Epithelial cell of proximal tubule (primary cell): ENCODE measurements around the gene CLEC10A. TPM values are rescaled to one million over a fixed set of nuclear protein-coding genes. Genes with fewer than 3 reads are reported as not detected.
"Not testable (repeated sequence)": the region's sequence is repeated elsewhere in the genome, so short reads cannot be mapped to it uniquely, and the experiment has no call there.

Experiments used
- DNase-seq: peaks from one replicate; pipeline ENCODE4 v3.0.0-alpha.2; 2011; ENCODE audit warnings: low read depth
- H3K4me3 ChIP-seq: 2 replicates; pipeline ENCODE4 v1.5.1; 2011; ENCODE audit warnings: low read depth, mild to moderate bottlenecking, low read length
- CTCF ChIP-seq: conservative IDR thresholded peaks from 2 replicates; pipeline ENCODE4 v1.5.1; 2012; ENCODE audit warnings: low read depth, mild to moderate bottlenecking, low read length
- total RNA-seq: library from RNA; depleted of rRNA; stranded (reverse); fragments of >200 nt; gene quantifications from 2 replicates; pipeline ENCODE4 v1.2.3, GENCODE V29; 2015

Gene CLEC10A
- total RNA-seq, 1 donor from 2014 or later = not detected

- H3K4me3 ChIP-seq = no peak overlapping the region
- no peak for DNase-seq
- no peak for TF ChIP-seq CTCF
Measured at GRCh38 chr17:7048968-7049367, 31.1 kb downstream of the CLEC10A start.

GRCh38 chr17:7047566-7047965 lies 32.5 kb downstream of the CLEC10A start:
- no peak for DNase-seq
- no peak overlapping the region for H3K4me3 ChIP-seq
- TF ChIP-seq CTCF = no peak

GRCh38 chr17:7046725-7047397 lies 33.2 kb downstream of the CLEC10A start:
- DNase-seq = not testable (repeated sequence)
- H3K4me3 ChIP-seq = peak overlapping the region; percentile 1

- no peak for DNase-seq
- no peak for TF ChIP-seq CTCF
- peak overlapping the region; percentile 1 for H3K4me3 ChIP-seq
Measured at GRCh38 chr17:7046127-7046724, 33.8 kb downstream of the CLEC10A start.

- no peak overlapping the region for H3K4me3 ChIP-seq
- TF ChIP-seq CTCF = peak; percentile 83
- DNase-seq = no peak
Measured at GRCh38 chr17:7045492-7046126, 34.4 kb downstream of the CLEC10A start.

GRCh38 chr17:7043497-7044198 lies 36.4 kb downstream of the CLEC10A start, which contains the start of gene SLC16A11:
Gene SLC16A11, minus strand, starts transcription at chr17:7044092. Its CDS starts 579 bp downstream, at chr17:7043513.
- peak within 1 kb of the TSS; percentile 41 for H3K4me3 ChIP-seq
- no peak for DNase-seq
- no peak for TF ChIP-seq CTCF

- H3K4me3 ChIP-seq = peak overlapping the region; percentile 41
- DNase-seq = no peak
- no peak for TF ChIP-seq CTCF
Measured at GRCh38 chr17:7043182-7043496, 36.9 kb downstream of the CLEC10A start.
